GM04504 (cell line): ENCODE measurements around the gene FEM1B.

Experiments
- DNase-seq: peaks from one replicate; pipeline ENCODE4 v3.0.0-alpha.2; 2012; ENCODE audit warnings: low read depth

FEM1B gene

GRCh38 chr15:68285259-68285980, 7.9 kb downstream of the FEM1B start:
- no peak for DNase-seq

DNA sequence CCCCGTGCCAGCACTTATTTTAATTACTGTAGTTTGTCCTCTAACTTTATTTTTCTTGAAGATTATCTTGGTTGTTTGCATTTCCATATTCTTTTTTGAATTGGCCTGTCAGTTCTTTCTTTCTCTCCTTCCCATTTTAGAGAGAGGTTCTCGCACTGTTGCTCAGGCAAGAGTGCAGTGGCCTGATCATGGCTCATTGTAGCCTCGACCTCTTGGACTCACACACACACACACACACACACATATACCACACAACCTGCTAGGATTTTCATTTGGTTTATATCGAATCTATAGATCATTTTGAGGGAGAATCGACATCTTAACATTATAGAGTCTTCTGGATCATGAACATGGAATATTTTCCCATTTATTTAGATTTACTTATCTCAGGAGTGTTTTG, 8.7 kb downstream of the FEM1B start:
- no peak for DNase-seq

GRCh38 chr15:68289057-68289456, 11.5 kb downstream of the FEM1B start:
- DNase-seq: no peak

- no peak for DNase-seq
These were observed 12.2 kb downstream of the FEM1B start for GRCh38 chr15:68289621-68290352.

DNA sequence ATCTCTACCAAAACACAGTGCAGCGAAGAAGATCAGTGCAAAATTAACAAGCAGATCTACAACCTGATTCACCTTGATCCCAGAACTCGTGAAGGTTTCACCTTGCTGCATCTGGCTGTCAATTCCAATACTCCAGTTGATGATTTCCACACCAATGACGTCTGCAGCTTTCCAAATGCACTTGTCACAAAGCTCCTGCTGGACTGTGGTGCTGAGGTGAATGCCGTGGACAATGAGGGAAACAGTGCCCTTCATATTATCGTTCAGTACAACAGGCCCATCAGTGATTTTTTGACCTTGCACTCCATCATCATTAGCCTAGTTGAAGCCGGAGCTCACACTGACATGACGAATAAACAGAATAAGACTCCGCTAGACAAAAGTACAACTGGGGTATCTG, 13.2 kb downstream of the FEM1B start:
- DNase-seq: no peak

DNA sequence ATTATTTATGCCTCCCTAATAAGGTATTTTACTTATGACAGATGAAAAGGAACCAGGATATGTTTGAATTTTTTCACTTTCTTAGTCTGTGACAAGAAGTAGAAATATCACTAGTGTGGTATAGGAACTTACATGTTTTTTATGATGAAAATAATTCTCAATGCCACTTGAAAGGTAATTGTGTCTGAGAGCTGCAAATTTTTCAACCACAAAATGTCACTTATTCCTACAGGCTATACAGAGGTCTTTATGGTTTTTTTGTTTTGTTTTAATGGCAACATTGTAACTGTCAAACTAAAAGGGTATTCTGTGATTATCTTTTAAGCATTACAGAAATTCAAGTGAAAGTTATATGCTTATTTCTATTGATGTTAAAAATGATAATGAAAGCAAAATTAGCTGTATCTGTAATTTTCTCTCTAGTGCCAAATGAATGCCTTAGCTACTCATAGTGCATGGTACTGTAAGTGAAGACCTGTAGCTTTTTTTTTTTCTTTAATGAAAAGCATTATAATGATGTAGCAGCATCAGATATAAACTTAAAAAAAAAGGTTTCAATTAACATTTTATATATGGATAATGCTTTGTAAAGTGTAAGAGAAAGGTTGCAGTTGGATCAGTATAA, 14.7 kb downstream of the FEM1B start:
- DNase-seq: no peak

DNA sequence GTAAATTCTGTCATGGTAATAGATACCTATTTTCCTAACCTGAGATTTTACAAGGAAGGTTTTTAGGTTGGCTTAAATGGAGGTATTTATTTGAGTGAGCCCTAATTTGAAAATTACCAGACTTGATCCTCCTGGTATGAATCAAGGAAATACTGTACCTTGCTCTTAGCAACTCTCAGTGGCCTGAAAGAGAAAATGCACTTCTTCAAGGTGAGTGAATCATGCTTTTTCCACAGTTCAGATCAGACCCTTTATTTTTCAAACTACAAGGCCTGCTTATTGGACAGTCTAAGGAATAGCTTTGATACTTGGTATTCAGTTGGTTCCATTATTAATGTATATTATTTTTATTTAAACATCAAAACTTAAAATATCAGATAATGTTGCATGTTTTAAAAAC, 15.4 kb downstream of the FEM1B start:
- no peak for DNase-seq

DNA sequence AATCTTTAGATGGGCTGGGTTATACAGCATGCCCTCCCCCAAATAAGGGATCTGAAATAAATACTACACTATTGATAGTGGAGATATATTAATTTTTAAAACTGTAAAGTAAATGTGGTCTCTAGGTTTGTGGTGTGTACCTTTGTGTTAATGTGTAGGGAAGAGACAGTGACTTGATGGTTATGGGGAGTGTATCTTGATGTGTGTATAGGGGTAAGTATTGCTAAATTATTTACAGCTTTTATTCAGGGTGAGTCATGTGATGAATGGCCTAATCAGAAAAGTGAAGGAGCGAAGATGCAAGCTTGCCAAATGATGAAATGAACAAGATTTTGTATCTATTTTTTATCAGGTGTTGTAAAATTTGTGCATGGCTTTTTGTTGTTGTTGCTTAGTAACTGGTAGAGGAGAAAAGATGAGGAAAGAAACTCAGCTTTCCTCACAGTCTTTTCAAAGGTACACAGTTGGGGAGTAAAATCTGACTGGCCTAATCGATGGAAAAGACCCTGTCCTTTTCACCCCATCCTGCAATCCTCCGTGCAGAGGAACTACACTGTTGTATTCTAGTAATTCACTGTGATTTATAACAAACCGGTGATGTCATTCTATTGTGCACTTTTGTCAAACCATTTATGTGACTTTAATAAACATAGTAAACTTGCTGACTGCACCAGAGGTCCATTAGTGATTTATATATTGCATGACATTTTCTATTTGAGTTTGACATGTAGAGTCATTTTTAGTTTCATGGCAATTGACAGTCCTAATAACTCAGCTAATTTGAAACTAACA, 17.7 kb downstream of the FEM1B start:
- no peak for DNase-seq

DNA sequence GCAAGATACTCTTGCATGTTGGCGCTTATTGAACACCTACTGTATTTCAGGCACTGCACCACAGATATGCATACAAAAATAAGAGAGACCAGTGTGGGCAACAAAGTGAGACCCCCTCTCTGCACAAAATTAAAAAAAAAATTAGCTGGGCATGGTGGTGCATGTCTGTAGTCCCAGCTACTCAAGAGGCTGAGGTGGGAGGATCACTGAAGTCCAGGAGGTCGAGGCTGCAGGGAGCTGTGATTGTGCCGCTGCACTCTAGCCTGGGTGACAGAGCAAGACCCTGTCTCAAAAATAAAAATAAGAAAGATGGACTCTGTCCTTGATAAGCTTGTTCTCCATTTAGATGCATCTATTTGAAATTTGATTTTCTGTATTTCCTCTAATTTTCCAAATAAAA, 20.8 kb downstream of the FEM1B start:
- no peak for DNase-seq

- DNase-seq: no peak
These were observed 21.4 kb downstream of the FEM1B start for GRCh38 chr15:68298882-68299381.

DNA sequence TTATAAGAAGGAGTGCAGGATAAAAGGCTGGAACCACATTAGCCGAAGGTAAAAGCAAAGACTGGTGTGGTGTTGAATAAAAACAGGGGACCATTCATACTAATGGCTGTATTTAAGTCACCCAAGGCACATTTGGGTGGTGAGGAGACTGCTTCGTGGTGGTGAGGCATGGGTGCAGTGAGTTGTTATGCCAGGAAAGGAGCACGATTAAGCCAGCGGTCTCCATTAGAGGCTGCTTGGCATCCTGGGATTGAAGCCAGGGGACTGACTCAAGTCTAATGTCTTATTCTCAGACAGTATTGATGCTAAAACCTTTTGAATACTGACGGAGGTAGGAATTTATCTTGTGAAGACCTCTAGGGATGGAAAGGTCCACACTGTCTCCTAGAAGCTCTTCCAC, 21.9 kb downstream of the FEM1B start:
- DNase-seq: no peak

DNA sequence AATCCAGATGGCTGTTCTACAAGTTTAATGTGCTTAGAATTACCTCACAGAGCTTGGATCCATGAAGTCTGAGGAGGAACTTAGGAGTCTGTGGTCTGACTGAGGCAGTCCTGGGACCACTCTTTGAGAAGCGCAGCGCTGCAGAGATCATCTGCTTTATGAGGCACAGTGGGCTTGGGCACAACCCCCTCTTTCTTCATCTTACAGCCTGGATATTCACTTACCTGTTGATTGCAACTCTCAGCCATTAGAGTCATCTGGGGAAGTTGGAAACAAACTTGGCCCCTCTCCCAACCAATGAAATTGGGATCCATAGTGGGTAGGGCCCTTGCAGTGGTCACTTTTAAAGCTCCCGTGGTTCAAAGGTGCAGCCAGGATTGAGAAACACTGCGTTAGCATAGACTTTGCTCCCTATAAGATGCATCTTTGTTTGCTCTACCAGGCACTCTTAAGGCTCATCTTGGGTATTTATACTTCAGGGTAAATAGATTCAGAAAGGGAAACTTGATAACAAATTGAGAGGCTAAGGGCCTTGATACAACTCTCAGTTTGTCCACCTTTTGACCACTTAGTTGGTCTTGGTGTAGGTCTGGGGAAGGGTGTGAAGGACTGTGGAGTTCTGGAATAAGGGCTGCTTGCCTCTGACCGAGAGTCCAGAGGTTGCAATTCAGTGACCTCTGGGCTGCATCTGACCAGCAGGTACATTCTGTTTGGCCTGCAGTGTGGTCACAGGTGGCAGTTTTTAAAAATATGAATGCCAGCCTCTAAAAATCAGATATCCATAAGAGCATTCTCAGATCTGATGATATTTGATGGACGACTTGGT, 22.8 kb downstream of the FEM1B start:
- no peak for DNase-seq

DNA sequence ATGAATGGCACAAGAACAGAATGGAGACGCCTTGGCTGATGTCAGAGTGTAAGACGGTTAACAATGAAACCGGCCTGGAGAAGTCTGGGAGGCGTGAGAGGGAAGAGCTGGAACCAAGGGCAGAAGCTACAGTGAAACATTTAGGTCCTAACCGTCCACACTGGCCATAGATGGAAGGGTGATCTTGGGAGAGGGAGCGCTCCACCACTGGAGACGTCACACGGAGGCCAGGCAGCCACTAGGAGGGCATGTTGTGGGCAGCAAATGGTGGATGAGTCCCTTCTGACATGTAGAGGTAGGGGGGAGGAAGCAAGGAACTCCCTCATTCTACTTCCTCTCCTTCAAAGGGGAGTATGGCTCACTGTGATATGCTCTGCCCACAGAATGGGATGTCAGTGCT, 23.8 kb downstream of the FEM1B start:
- no peak for DNase-seq

- no peak for DNase-seq
These were observed 25.2 kb downstream of the FEM1B start for GRCh38 chr15:68302729-68303128.

- no peak for DNase-seq
These were observed 25.6 kb downstream of the FEM1B start for GRCh38 chr15:68303134-68303533.

- no peak for DNase-seq
These were observed 26.3 kb downstream of the FEM1B start for GRCh38 chr15:68303560-68304436.

DNA sequence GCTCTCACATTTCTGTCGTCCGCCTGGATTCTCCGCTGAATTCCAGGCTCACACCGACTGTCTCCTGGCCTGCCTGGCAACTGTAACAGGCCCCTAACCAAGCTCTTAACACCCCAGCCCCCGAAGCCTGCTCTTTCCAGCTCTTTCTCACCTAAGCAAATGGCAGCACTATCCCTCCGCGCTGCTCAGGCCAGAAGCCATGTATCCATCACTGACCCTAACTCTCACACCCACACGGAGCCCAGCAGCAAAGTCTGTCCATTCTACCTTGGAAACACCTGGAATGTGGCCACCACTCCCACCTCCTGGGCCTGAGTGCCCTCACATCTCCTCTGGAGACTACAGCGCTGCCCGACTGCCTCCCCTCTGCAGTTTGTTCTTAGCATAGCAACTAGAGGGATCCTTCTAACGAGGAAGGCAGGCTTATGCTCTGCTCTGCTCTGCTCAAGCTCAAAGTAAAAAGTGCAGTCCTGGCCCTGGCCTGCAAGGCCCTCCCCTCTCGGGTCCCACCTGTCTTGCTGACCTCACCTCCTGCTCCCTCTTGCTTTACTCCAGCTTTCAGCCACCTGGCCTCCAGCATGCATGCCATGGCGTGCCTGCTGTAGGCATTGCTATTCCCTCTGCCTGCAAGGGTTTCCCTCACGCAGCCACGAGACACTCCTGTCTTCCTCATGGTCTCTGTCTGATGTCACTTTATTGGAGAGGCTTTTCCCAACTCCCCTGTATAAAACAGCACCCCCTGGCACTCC, 27.2 kb downstream of the FEM1B start:
- no peak for DNase-seq

DNA sequence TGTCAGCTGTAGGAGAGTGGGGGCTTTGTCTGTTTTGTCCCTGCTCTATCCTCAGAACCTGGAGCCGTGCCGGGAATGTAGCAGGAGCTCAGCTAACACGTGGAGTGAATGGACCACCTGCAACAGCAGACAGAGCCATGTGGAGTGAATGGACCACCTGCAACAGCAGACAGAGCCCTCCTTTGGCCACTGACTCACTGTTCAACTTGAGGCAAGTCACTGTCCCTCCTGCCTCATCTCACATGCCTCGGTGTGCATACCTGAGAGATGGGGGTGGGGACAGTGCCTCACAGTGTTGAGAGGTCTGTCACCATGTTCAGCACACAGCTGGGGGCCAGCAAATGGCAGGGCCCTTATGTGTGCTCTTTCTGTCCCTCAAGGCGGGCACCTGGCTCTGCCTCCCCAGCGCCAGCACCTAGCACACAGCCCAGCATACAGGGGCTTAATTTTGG, 27.9 kb downstream of the FEM1B start:
- no peak for DNase-seq

GRCh38 chr15:68307131-68307928, 29.8 kb downstream of the FEM1B start:
- no peak for DNase-seq
